Right ventricle myocardium superior (tissue), 1 donor: Measurements from ENCODE around the gene XRN2. TPM values are rescaled to one million over a fixed set of nuclear protein-coding genes. Genes with fewer than 3 reads are reported as not detected.

Experiments used
- ATAC-seq: fragments of 200-7000 bp; cut with Tn5 transposase; one replicate; pipeline ENCODE4 v1.9.1; 2020; ENCODE audit warnings: mild to moderate bottlenecking; ENCODE audit not compliant: poor library complexity
- DNase-seq: peaks from one replicate; pipeline ENCODE4 v3.0.0-alpha.2; 2020
- intact Hi-C: fragments of 100-400 bp; cut with DNase I; formaldehyde crosslinking; loops from one replicate; pipeline ENCODE4 v1.11.2; 2022
- total RNA-seq: library from RNA; stranded (reverse); fragmentation: NEBNext Ultra II Directional; extraction: Animal tissue kit (Norgen Biotek cat#: 25700); gene quantifications from one replicate; pipeline ENCODE4 v1.2.1, GENCODE V29; 2021
- donor health status: DM: no; HTN: yes; CAD: no; lungs with severe emphysema.

XRN2 gene
- total RNA-seq, 1 donor from 2014 or later, result 31.7 TPM

- intact Hi-C loops, result no loop called here
- no peak for ATAC-seq
Observed at GRCh38 chr20:21289651-21290050, 13.5 kb upstream of the XRN2 start.

GRCh38 chr20:21291026-21291425 is 12.1 kb upstream of the XRN2 start:
- ATAC-seq, result no peak
- DNase-seq, result no peak
- intact Hi-C loops, result no loop called here

More at GRCh38 chr20:21289651-21290050, 13.5 kb upstream of the XRN2 start:
- DNase-seq, result no peak

GRCh38 chr20:21294755-21295154 is 8.4 kb upstream of the XRN2 start:
- intact Hi-C loops, result no loop called here
- ATAC-seq (peak; percentile 68), DNase-seq (no peak)

- DNase-seq (no peak), ATAC-seq (no peak)
- intact Hi-C loops, result no loop called here
Observed at GRCh38 chr20:21301940-21302663, 1.0 kb upstream of the XRN2 start.

- ATAC-seq (peak; percentile 62), DNase-seq (no peak)
- intact Hi-C loops, result no loop called here
Observed at GRCh38 chr20:21302664-21303060, 469 bp upstream of the XRN2 start.

- ATAC-seq (peak; percentile 2), DNase-seq (no peak)
- intact Hi-C loops, result no loop called here
Observed at GRCh38 chr20:21303872-21304586, 898 bp downstream of the XRN2 start.

GRCh38 chr20:21308340-21308739 is 5.2 kb downstream of the XRN2 start:
- DNase-seq (no peak), ATAC-seq (no peak)
- intact Hi-C loops, result no loop called here

- DNase-seq (no peak), ATAC-seq (no peak)
- intact Hi-C loops, result no loop called here
Observed at GRCh38 chr20:21309678-21310467, 6.7 kb downstream of the XRN2 start.

GRCh38 chr20:21312813-21313474 is 9.8 kb downstream of the XRN2 start:
- no peak for ATAC-seq
- DNase-seq, result no peak
- intact Hi-C loops, result no loop called here

GRCh38 chr20:21315138-21315537 is 12.0 kb downstream of the XRN2 start:
- ATAC-seq (peak; percentile 66), DNase-seq (no peak)
- intact Hi-C loops, result no loop called here

- ATAC-seq (no peak), DNase-seq (no peak)
- intact Hi-C loops, result no loop called here
Observed at GRCh38 chr20:21322083-21322710, 19.1 kb downstream of the XRN2 start.

- DNase-seq, result no peak
- intact Hi-C loops, result no loop called here
- no peak for ATAC-seq
Observed at GRCh38 chr20:21322921-21323331, 19.8 kb downstream of the XRN2 start.

- intact Hi-C loops, result no loop called here
- DNase-seq (no peak), ATAC-seq (peak; percentile 34)
Observed at GRCh38 chr20:21323640-21324039, 20.5 kb downstream of the XRN2 start.

GRCh38 chr20:21324126-21324525 is 21.0 kb downstream of the XRN2 start:
- no peak for ATAC-seq
- DNase-seq, result no peak
- intact Hi-C loops, result no loop called here

GRCh38 chr20:21325296-21325695 is 22.2 kb downstream of the XRN2 start:
- ATAC-seq (peak; percentile 42), DNase-seq (no peak)
- intact Hi-C loops, result no loop called here

GRCh38 chr20:21326700-21327099 is 23.6 kb downstream of the XRN2 start:
- intact Hi-C loops, result no loop called here
- no peak for DNase-seq
- peak; percentile 75 for ATAC-seq

GRCh38 chr20:21336455-21337151 is 33.5 kb downstream of the XRN2 start:
- no peak for DNase-seq
- ATAC-seq, result no peak
- intact Hi-C loops, result no loop called here

GRCh38 chr20:21338291-21338690 is 35.2 kb downstream of the XRN2 start:
- intact Hi-C loops, result no loop called here
- no peak for DNase-seq
- ATAC-seq, result no peak
